A549 treated with Mapracorat at 1 μM for 4 hours (cell line): ENCODE measurements around the gene IYD. TPM values are rescaled to one million over a fixed set of nuclear protein-coding genes. Genes with fewer than 3 reads are reported as not detected.

Source experiments
- total RNA-seq: library from RNA; stranded (reverse); fragments of 200-300 nt; extraction: Qiagen RNA extraction; gene quantifications from 5 replicates; pipeline ENCODE4 v1.2.3, GENCODE V29; 2022

The IYD gene
- not detected in 5 replicates for total RNA-seq

GRCh38 chr6:150368762-150369161 lies at the start of gene IYD:
Gene IYD, plus strand, starts transcription at chr6:150369012. Its CDS starts 20 bp downstream, at chr6:150369032.

Other genes with a start within 250 kb of the IYD start
- 1.7 to 3.2 TPM (median 2.4 TPM) in 5 replicates for gene PPP1R14C, start 226.0 kb upstream of the IYD start, total RNA-seq
- 0.36 to 0.61 TPM (median 0.51 TPM) in 5 replicates for gene PLEKHG1, start 230.9 kb downstream of the IYD start, total RNA-seq